Neural cell (in vitro differentiated cells): ENCODE results near the gene KLK8.

Experiments used
- EP300 ChIP-seq: fragments of 450-650 bp; conservative IDR thresholded peaks from 2 replicates; pipeline ENCODE4 v1.6.1; 2014; ENCODE audit warnings: antibody characterized with exemption, mild to moderate bottlenecking, moderate library complexity; ENCODE audit not compliant: poor library complexity, severe bottlenecking
- EZH2 ChIP-seq: fragments of 200-600, 300-800 bp; shearing (Covaris generic), sonication (generic); IDR thresholded peaks from 2 replicates; pipeline ENCODE4 v1.6.1; 2014; ENCODE audit warnings: antibody characterized with exemption, low read length, borderline replicate concordance, mild to moderate bottlenecking; ENCODE audit not compliant: insufficient read depth, poor library complexity, severe bottlenecking
- TF ChIP-seq, protein P1 (sequence below): fragments of 450-650 bp; IDR thresholded peaks from 2 replicates; pipeline ENCODE4 v1.5.1; 2014; ENCODE audit warnings: antibody characterized with exemption, mild to moderate bottlenecking, moderate library complexity; ENCODE audit not compliant: poor library complexity, severe bottlenecking

- no peak for TF ChIP-seq EZH2
- TF ChIP-seq, protein P1, sequence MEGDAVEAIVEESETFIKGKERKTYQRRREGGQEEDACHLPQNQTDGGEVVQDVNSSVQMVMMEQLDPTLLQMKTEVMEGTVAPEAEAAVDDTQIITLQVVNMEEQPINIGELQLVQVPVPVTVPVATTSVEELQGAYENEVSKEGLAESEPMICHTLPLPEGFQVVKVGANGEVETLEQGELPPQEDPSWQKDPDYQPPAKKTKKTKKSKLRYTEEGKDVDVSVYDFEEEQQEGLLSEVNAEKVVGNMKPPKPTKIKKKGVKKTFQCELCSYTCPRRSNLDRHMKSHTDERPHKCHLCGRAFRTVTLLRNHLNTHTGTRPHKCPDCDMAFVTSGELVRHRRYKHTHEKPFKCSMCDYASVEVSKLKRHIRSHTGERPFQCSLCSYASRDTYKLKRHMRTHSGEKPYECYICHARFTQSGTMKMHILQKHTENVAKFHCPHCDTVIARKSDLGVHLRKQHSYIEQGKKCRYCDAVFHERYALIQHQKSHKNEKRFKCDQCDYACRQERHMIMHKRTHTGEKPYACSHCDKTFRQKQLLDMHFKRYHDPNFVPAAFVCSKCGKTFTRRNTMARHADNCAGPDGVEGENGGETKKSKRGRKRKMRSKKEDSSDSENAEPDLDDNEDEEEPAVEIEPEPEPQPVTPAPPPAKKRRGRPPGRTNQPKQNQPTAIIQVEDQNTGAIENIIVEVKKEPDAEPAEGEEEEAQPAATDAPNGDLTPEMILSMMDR: no peak
- TF ChIP-seq EP300: no peak
These were observed 51.5 kb downstream of the KLK8 start for GRCh38 chr19:50949861-50950260.
